Caco-2 (cell line): Measurements from ENCODE around the gene DDX39A. TPM values are rescaled to one million over a fixed set of nuclear protein-coding genes. Genes with fewer than 3 reads are reported as not detected.

Experiments
- BruUV-seq: library from RNA; stranded (reverse); fragments of 400-500 nt; replicated peaks from 2 replicates; lab custom pipeline; 2021; lab: Mats Ljungman, UMichigan
- CTCF ChIA-PET: fragments of 300-600 bp; sonication (Branson Sonifier 250); formaldehyde crosslinking; loops from one replicate; lab custom pipeline; 2022; ENCODE audit warnings: antibody characterized with exemption; lab: Charles Lee
- POLR2A ChIA-PET: fragments of 300-600 bp; sonication (Branson Sonifier 250); formaldehyde crosslinking; loops from one replicate; lab custom pipeline; 2022; ENCODE audit warnings: antibody characterized with exemption; lab: Charles Lee
- DNase-seq, 2 experiments: peaks; one replicate each; pipeline versions ENCODE4 v3.0.0 to v3.0.0-alpha.2; 2020 to 2022
- H3K27me3 ChIP-seq: replicated peaks from 2 replicates; pipeline ENCODE4 v1.6.0; 2011; ENCODE audit warnings: low read length; ENCODE audit not compliant: control insufficient read depth, insufficient read depth
- H3K36me3 ChIP-seq: 2 replicates; pipeline ENCODE4 v1.5.1; 2011; ENCODE audit warnings: low read length; ENCODE audit not compliant: control insufficient read depth, insufficient read depth
- H3K4me1 ChIP-seq: fragments of 250-450 bp; sonication (Bioruptor Pico); 2 replicates; pipeline ENCODE4 v1.5.1; 2020; ENCODE audit warnings: mild to moderate bottlenecking
- H3K4me3 ChIP-seq: 2 replicates; pipeline ENCODE4 v1.5.1; 2011; ENCODE audit warnings: low read depth, mild to moderate bottlenecking, control low read depth, low read length
- H3K9me3 ChIP-seq: fragments of 250-450 bp; sonication (Bioruptor Pico); 2 replicates; pipeline ENCODE4 v1.5.1; 2020; ENCODE audit warnings: mild to moderate bottlenecking, moderate library complexity
- H3K27ac Mint-ChIP-seq: one replicate; pipeline ENCODE4 v1.8.0; 2022; ENCODE audit warnings: mixed read lengths; ENCODE audit not compliant: unreplicated experiment
- H3K27me3 Mint-ChIP-seq: one replicate; pipeline ENCODE4 v1.8.0; 2022; ENCODE audit warnings: mixed read lengths; ENCODE audit not compliant: insufficient read depth, unreplicated experiment
- H3K36me3 Mint-ChIP-seq: one replicate; pipeline ENCODE4 v1.8.0; 2022; ENCODE audit warnings: mild to moderate bottlenecking, mixed read lengths; ENCODE audit not compliant: insufficient read depth, unreplicated experiment
- H3K4me1 Mint-ChIP-seq: one replicate; pipeline ENCODE4 v1.8.0; 2022; ENCODE audit warnings: low read depth, mixed read lengths; ENCODE audit not compliant: unreplicated experiment
- H3K4me3 Mint-ChIP-seq: one replicate; pipeline ENCODE4 v1.8.0; 2022; ENCODE audit warnings: mild to moderate bottlenecking, moderate library complexity, mixed read lengths; ENCODE audit not compliant: unreplicated experiment
- H3K9me3 Mint-ChIP-seq: one replicate; pipeline ENCODE4 v1.8.0; 2022; ENCODE audit warnings: mixed read lengths; ENCODE audit not compliant: unreplicated experiment
- CTCF ChIP-seq, 2 experiments: fragments of 200-600 bp in 1 of 2; IDR thresholded peaks; 1 replicate in 1 of 2; 2 replicates in 1 of 2; pipeline versions ENCODE4 v1.5.1 to v1.8.0; 2011 to 2022; ENCODE audit warnings: antibody characterized with exemption in 1 of 2, control low read depth in 1 of 2, inconsistent platforms in 1 of 2, low read depth in 1 of 2, low read length in 1 of 2, mild to moderate bottlenecking in 1 of 2, moderate library complexity in 1 of 2; ENCODE audit not compliant: insufficient read depth in 1 of 2, severe bottlenecking in 1 of 2, unreplicated experiment in 1 of 2
- intact Hi-C: fragments of 100-400 bp; cut with micrococcal nuclease; formaldehyde crosslinking; loops from one replicate; pipeline ENCODE4 v1.10.0; 2022; ENCODE audit not compliant: unreplicated experiment
- total RNA-seq: library from RNA; stranded (reverse); gene quantifications from 2 replicates; pipeline ENCODE4 v1.2.3, GENCODE V29; 2022

DDX39A gene
- total RNA-seq, 1 experiment from 2014 or later, result 118 TPM

- no peak overlapping the region for H3K27ac Mint-ChIP-seq
Observed at GRCh38 chr19:14390548-14390947, 28.6 kb downstream of the DDX39A start.

GRCh38 chr19:14385492-14385891, 33.6 kb downstream of the DDX39A start:
- ChIA-PET CTCF (interaction anchor here (0.6 kb wide), 1 partner anchor 1628 kb away, joined by 4 read pairs; no protein-coding TSS in a partner anchor), POLR2A (no interaction called here)
- H3K4me3 ChIP-seq, result no peak overlapping the region
- no peak overlapping the region for H3K4me3 Mint-ChIP-seq
- H3K36me3 Mint-ChIP-seq, result peaks cover 13% of the 10 kb centered on the region
- no peaks in the 10 kb centered on the region for H3K9me3 Mint-ChIP-seq
- H3K4me1 Mint-ChIP-seq, result peaks cover 13% of the 10 kb centered on the region
- H3K9me3 ChIP-seq, result no peaks in the 10 kb centered on the region
- H3K27ac Mint-ChIP-seq, result peak overlapping the region; percentile 14
- no TSS peak for BruUV-seq
- no peaks in the 10 kb centered on the region for H3K27me3 ChIP-seq
- H3K27me3 Mint-ChIP-seq, result no peaks in the 10 kb centered on the region
- peaks cover 8% of the 10 kb centered on the region for H3K4me1 ChIP-seq
- intact Hi-C loops, result no loop called here
- no peak for TF ChIP-seq CTCF (IDR thresholded peaks at IDR 0.05; ENCODE audit: insufficient read depth in 1 of 2, low read depth in 1 of 2, low read length in 1 of 2, severe bottlenecking in 1 of 2, unreplicated experiment in 1 of 2)
- no peak for DNase-seq
- H3K36me3 ChIP-seq, result no peaks in the 10 kb centered on the region

More at GRCh38 chr19:14390548-14390947, 28.6 kb downstream of the DDX39A start:
- Mint-ChIP-seq H3K27me3 (no peaks in the 10 kb centered on the region), H3K36me3 (peaks cover 11% of the 10 kb centered on the region), H3K9me3 (no peaks in the 10 kb centered on the region), H3K4me1 (peaks cover under 1% of the 10 kb centered on the region), H3K4me3 (no peak overlapping the region)
- intact Hi-C loops, result no loop called here
- Histone ChIP-seq H3K9me3 (no peaks in the 10 kb centered on the region), H3K27me3 (no peaks in the 10 kb centered on the region), H3K4me3 (no peak overlapping the region), H3K4me1 (no peaks in the 10 kb centered on the region), H3K36me3 (no peaks in the 10 kb centered on the region)
- no peak for TF ChIP-seq CTCF (IDR thresholded peaks at IDR 0.05; ENCODE audit: insufficient read depth in 1 of 2, low read depth in 1 of 2, low read length in 1 of 2, severe bottlenecking in 1 of 2, unreplicated experiment in 1 of 2)
- no peak for DNase-seq
- no TSS peak for BruUV-seq
- POLR2A ChIA-PET, result interaction anchor here (0.6 kb wide), 1 partner anchor 10 kb away, joined by 6 read pairs; no protein-coding TSS in a partner anchor
- CTCF ChIA-PET, result interaction anchor here (0.7 kb wide), 1 partner anchor 273 kb away, joined by 9 read pairs; the partner anchor contains the start of gene PRKACA

GRCh38 chr19:14383661-14384555, 35.2 kb downstream of the DDX39A start:
- peaks cover 13% of the 10 kb centered on the region for H3K4me1 Mint-ChIP-seq
- TF ChIP-seq CTCF (IDR thresholded peaks at IDR 0.05; ENCODE audit: insufficient read depth in 1 of 2, low read depth in 1 of 2, low read length in 1 of 2, severe bottlenecking in 1 of 2, unreplicated experiment in 1 of 2), result no peak
- intact Hi-C loops, result no loop called here
- H3K36me3 ChIP-seq, result no peaks in the 10 kb centered on the region
- no peaks in the 10 kb centered on the region for H3K9me3 ChIP-seq
- no peak overlapping the region for H3K4me3 ChIP-seq
- ChIA-PET CTCF (interaction anchor here (0.6 kb wide), 1 partner anchor 89 kb away, joined by 4 read pairs; no protein-coding TSS in a partner anchor), POLR2A (no interaction called here)
- DNase-seq, result no peak
- H3K4me3 Mint-ChIP-seq, result no peak overlapping the region
- peak overlapping the region; percentile 34 for H3K27ac Mint-ChIP-seq
- H3K9me3 Mint-ChIP-seq, result no peaks in the 10 kb centered on the region
- BruUV-seq, result no TSS peak
- H3K27me3 Mint-ChIP-seq, result no peaks in the 10 kb centered on the region
- peaks cover 8% of the 10 kb centered on the region for H3K4me1 ChIP-seq
- peaks cover 10% of the 10 kb centered on the region for H3K36me3 Mint-ChIP-seq
- H3K27me3 ChIP-seq, result no peaks in the 10 kb centered on the region
